Common myeloid progenitor, CD34-positive (primary cell): ENCODE results near the gene IL21R.

Experiments
- CTCF ChIA-PET: fragments of 350-600 bp; sonication (Branson Sonifier 250); formaldehyde crosslinking; loops from one replicate; lab custom pipeline; 2021; ENCODE audit warnings: antibody characterized with exemption; lab: Charles Lee
- POLR2A ChIA-PET: fragments of 350-600 bp; sonication (Branson Sonifier 250); formaldehyde crosslinking; loops from one replicate; lab custom pipeline; 2021; ENCODE audit warnings: antibody characterized with exemption; lab: Charles Lee
- DNase-seq, 3 donors: peaks; one replicate each; pipeline versions ENCODE4 v3.0.0 to v3.0.0-alpha.2; 2013
- H3K27ac ChIP-seq, 2 experiments: 1 replicate in 1 of 2; 2 replicates in 1 of 2; pipeline ENCODE4 v1.7.0; 2013; ENCODE audit warnings: inconsistent platforms in 2 of 2, low read length in 2 of 2, mild to moderate bottlenecking in 2 of 2, low read depth in 1 of 2, moderate library complexity in 1 of 2; ENCODE audit not compliant: severe bottlenecking in 2 of 2, insufficient read depth in 1 of 2, poor library complexity in 1 of 2
- H3K27me3 ChIP-seq, 5 experiments: replicated peaks in 2 of 5; 1 replicate in 3 of 5; 2 replicates in 2 of 5; pipeline versions ENCODE4 v1.6.1 to v1.7.0; 2013; ENCODE audit warnings: low read length in 4 of 5, mild to moderate bottlenecking in 2 of 5, moderate library complexity in 2 of 5, inconsistent platforms in 1 of 5; ENCODE audit not compliant: insufficient read depth in 5 of 5, control insufficient read depth in 4 of 5
- H3K36me3 ChIP-seq, 4 experiments: 1 replicate in 2 of 4; 2 replicates in 2 of 4; pipeline versions ENCODE4 v1.6.1 to v1.7.0; 2013; ENCODE audit warnings: low read length in 3 of 4, control low read depth in 1 of 4, mild to moderate bottlenecking in 1 of 4; ENCODE audit not compliant: control insufficient read depth in 4 of 4, insufficient read depth in 4 of 4
- H3K4me1 ChIP-seq, 4 experiments: 1 replicate in 3 of 4; 2 replicates in 1 of 4; pipeline versions ENCODE4 v1.6.1 to v1.7.1; 2013; ENCODE audit warnings: low read length in 3 of 4, mild to moderate bottlenecking in 3 of 4, control low read depth in 1 of 4, inconsistent platforms in 1 of 4, moderate library complexity in 1 of 4; ENCODE audit not compliant: control insufficient read depth in 4 of 4, insufficient read depth in 4 of 4; ENCODE audit errors: control extremely low read depth in 1 of 4
- H3K4me3 ChIP-seq, 7 experiments: 1 replicate in 4 of 7; 2 replicates in 3 of 7; pipeline versions ENCODE4 v1.5.1 to v1.7.0; 2013; ENCODE audit warnings: mild to moderate bottlenecking in 7 of 7, low read length in 6 of 7, moderate library complexity in 6 of 7, inconsistent platforms in 2 of 7, low read depth in 2 of 7, control low read depth in 1 of 7; ENCODE audit not compliant: insufficient read depth in 4 of 7, control insufficient read depth in 1 of 7; ENCODE audit errors: extremely low read depth in 1 of 7
- H3K9me3 ChIP-seq, 5 experiments: 1 replicate in 4 of 5; 2 replicates in 1 of 5; pipeline versions ENCODE4 v1.6.1 to v1.7.1; 2013; ENCODE audit warnings: low read length in 4 of 5, mild to moderate bottlenecking in 2 of 5, inconsistent platforms in 1 of 5, low read depth in 1 of 5, moderate library complexity in 1 of 5; ENCODE audit not compliant: control insufficient read depth in 4 of 5, insufficient read depth in 2 of 5; ENCODE audit errors: control extremely low read depth in 1 of 5
- WGBS: methylation state at CpG from one replicate; pipeline ENCODE4 v1.1.5; 2013; ENCODE audit not compliant: insufficient coverage; 5-methylcytosine and 5-hydroxymethylcytosine counted together

The IL21R gene

GRCh38 chr16:27361987-27362386 is 40.0 kb upstream of the IL21R start:
- CTCF ChIA-PET = interaction anchor here (0.6 to 1.5 kb wide), 5 partner anchors 13 to 133 kb away, joined by 3 to 5 read pairs (median 3); no protein-coding TSS in a partner anchor
- 96% methylated on average over 3 of the region's 3 CpGs for WGBS

GRCh38 chr16:27362570-27363245 is 39.3 kb upstream of the IL21R start:
- ChIA-PET CTCF (no interaction called here), POLR2A (no interaction called here)
- H3K9me3 ChIP-seq = peaks cover 0 to 4% (median 0%) of the 10 kb centered on the region in 5 experiments
- DNase-seq = no peak
- H3K27ac ChIP-seq = no peak overlapping the region
- WGBS = 99% methylated on average over 11 of the region's 16 CpGs
- no peak overlapping the region for H3K4me3 ChIP-seq
- H3K36me3 ChIP-seq = peaks cover 10 to 53% (median 29%) of the 10 kb centered on the region in 4 experiments
- no peaks in the 10 kb centered on the region for H3K27me3 ChIP-seq
- H3K4me1 ChIP-seq = peaks cover 4 to 12% (median 11%) of the 10 kb centered on the region in 4 experiments

More at GRCh38 chr16:27361987-27362386, 40.0 kb upstream of the IL21R start:
- H3K36me3 ChIP-seq = peaks cover 10 to 55% (median 29%) of the 10 kb centered on the region in 4 experiments
- H3K27me3 ChIP-seq = no peaks in the 10 kb centered on the region
- H3K4me3 ChIP-seq = no peak overlapping the region
- peaks cover 0 to 4% (median 0%) of the 10 kb centered on the region in 5 experiments for H3K9me3 ChIP-seq
- H3K4me1 ChIP-seq = peaks cover 4 to 6% (median 5%) of the 10 kb centered on the region in 4 experiments
- POLR2A ChIA-PET = interaction anchor here (0.6 kb wide), 1 partner anchor 46 kb away, joined by 3 read pairs; no protein-coding TSS in a partner anchor
- H3K27ac ChIP-seq = no peak overlapping the region
- no peak for DNase-seq

GRCh38 chr16:27363246-27363632 is 38.7 kb upstream of the IL21R start:
- 100% methylated on average over 2 of the region's 5 CpGs for WGBS
- H3K27me3 ChIP-seq = no peaks in the 10 kb centered on the region
- POLR2A ChIA-PET = interaction anchor here (0.5 kb wide), 1 partner anchor 84 kb away, joined by 3 read pairs; no protein-coding TSS in a partner anchor
- CTCF ChIA-PET = no interaction called here
- H3K27ac ChIP-seq = no peak overlapping the region
- peaks cover 4 to 16% (median 16%) of the 10 kb centered on the region in 4 experiments for H3K4me1 ChIP-seq
- no peak for DNase-seq
- H3K4me3 ChIP-seq = no peak overlapping the region
- peaks cover 0 to 4% (median 0%) of the 10 kb centered on the region in 5 experiments for H3K9me3 ChIP-seq
- H3K36me3 ChIP-seq = peaks cover 10 to 50% (median 29%) of the 10 kb centered on the region in 4 experiments

GRCh38 chr16:27363797-27364196 is 38.2 kb upstream of the IL21R start:
- Histone ChIP-seq H3K27me3 (no peaks in the 10 kb centered on the region), H3K4me3 (no peak overlapping the region), H3K9me3 (peaks cover 0 to 4% (median 0%) of the 10 kb centered on the region in 5 experiments), H3K27ac (no peak overlapping the region), H3K36me3 (peaks cover 10 to 45% (median 28%) of the 10 kb centered on the region in 4 experiments), H3K4me1 (peaks cover 4 to 21% (median 19%) of the 10 kb centered on the region in 4 experiments)
- ChIA-PET POLR2A (interaction anchor here (0.5 kb wide), 1 partner anchor 85 kb away, joined by 3 read pairs; no protein-coding TSS in a partner anchor), CTCF (no interaction called here)
- no peak for DNase-seq
- 87% methylated on average over 9 of the region's 9 CpGs for WGBS

- Histone ChIP-seq H3K4me1 (peaks cover 4 to 24% (median 20%) of the 10 kb centered on the region in 4 experiments), H3K27ac (no peak overlapping the region), H3K27me3 (no peaks in the 10 kb centered on the region), H3K9me3 (peaks cover 0 to 2% (median 0%) of the 10 kb centered on the region in 5 experiments), H3K4me3 (no peak overlapping the region), H3K36me3 (peaks cover 4 to 37% (median 22%) of the 10 kb centered on the region in 4 experiments)
- ChIA-PET POLR2A (no interaction called here), CTCF (interaction anchor here (2.2 to 3.3 kb wide), 2 partner anchors 46 to 67 kb away, joined by 7 to 17 read pairs; no protein-coding TSS in a partner anchor)
- WGBS = 88% methylated on average over 4 of the region's 6 CpGs
- DNase-seq = no peak
These were observed 37.4 kb upstream of the IL21R start for GRCh38 chr16:27364493-27365141.

GRCh38 chr16:27365142-27366089 is 36.6 kb upstream of the IL21R start:
- H3K27ac ChIP-seq = no peak overlapping the region
- peaks cover 0 to 10% (median 3%) of the 10 kb centered on the region in 5 experiments for H3K9me3 ChIP-seq
- no peak overlapping the region for H3K4me3 ChIP-seq
- ChIA-PET CTCF (interaction anchor here (1.1 to 5.4 kb wide), 9 partner anchors 9 to 186 kb away, joined by 3 to 70 read pairs (median 9); no protein-coding TSS in a partner anchor), POLR2A (interaction anchor here (0.5 to 1.6 kb wide), 2 partner anchors 9 to 10 kb away, joined by 3 to 4 read pairs; no protein-coding TSS in a partner anchor)
- peaks cover 4 to 24% (median 20%) of the 10 kb centered on the region in 4 experiments for H3K4me1 ChIP-seq
- WGBS = 83% methylated on average over 7 of the region's 7 CpGs
- H3K36me3 ChIP-seq = peaks cover 3 to 34% (median 21%) of the 10 kb centered on the region in 4 experiments
- no peaks in the 10 kb centered on the region for H3K27me3 ChIP-seq
- DNase-seq = no peak
